ENCODE data around the gene PSMA3.

PSMA3 gene

GRCh38 chr14:58281969-58282368 lies 37.3 kb downstream of the PSMA3 start:
- TF ChIP-seq CTCF (conservative IDR thresholded peaks at IDR 0.05; ENCODE audit: low read depth, low read length), result no peak
- DNase-seq (ENCODE audit: low read depth), result no peak
- H3K4me3 ChIP-seq (ENCODE audit: low read depth, low read length), result no peak overlapping the region

DNA sequence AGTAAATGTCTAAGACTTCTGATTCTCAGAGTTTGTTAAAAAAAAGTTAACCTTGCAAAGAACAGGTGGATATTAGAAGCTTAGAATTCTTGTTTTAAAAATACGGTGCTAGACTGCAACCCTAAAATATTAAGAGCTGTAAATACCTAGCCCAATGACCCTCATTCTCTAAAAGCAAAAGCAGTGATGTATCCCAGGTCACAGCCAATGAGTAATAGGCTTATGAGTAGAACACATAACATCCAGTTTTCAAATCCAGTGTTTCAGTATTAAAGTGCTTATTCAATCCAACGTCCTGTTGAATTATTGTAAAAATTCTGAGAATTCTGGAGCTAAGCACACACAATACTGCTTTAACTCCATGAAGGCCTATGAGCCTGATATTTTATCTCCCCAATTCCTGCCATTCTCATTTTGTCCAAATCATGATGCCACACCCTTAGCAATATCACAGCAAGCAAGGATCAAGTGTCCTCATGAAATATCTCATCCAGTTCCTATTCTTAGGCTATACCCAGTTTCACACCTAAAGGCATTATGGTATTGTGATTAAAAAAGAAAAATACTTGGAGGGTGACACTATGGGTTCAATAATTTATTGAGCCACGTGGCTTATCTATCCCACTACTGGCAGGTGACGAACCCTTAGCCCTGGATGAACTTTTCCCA lies 38.4 kb downstream of the PSMA3 start:
- no peak for DNase-seq (ENCODE audit: low read depth)
- no peak overlapping the region for H3K4me3 ChIP-seq (ENCODE audit: low read depth, low read length)
- TF ChIP-seq CTCF (conservative IDR thresholded peaks at IDR 0.05; ENCODE audit: low read depth, low read length), result no peak

DNA sequence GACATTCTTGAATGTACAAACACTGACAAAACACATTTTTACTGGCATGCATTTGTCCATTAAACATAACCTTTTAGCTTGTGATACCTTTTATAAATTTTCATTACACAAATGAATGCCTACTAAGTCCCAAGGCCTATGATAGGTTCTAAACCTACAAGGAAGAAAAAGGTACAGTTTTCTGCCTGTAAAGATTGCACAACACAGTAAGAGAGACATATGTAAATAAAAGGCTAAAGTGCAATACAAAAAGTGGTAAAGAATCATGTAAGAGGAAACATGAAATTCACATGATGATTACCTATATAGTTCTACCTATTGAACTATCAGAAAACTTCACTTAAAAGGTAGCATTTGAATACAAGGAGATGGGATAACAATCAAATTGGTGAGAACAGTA lies 39.1 kb downstream of the PSMA3 start:
- no peak for DNase-seq (ENCODE audit: low read depth)
- no peak for TF ChIP-seq CTCF (conservative IDR thresholded peaks at IDR 0.05; ENCODE audit: low read depth, low read length)
- H3K4me3 ChIP-seq (ENCODE audit: low read depth, low read length), result no peak overlapping the region

- no peak for TF ChIP-seq CTCF (conservative IDR thresholded peaks at IDR 0.05; ENCODE audit: low read depth, low read length)
- no peak overlapping the region for H3K4me3 ChIP-seq (ENCODE audit: low read depth, low read length)
- no peak for DNase-seq (ENCODE audit: low read depth)
Measured at GRCh38 chr14:58285132-58285531, 40.5 kb downstream of the PSMA3 start.

GRCh38 chr14:58287607-58288042 lies 43.0 kb downstream of the PSMA3 start:
- no peak overlapping the region for H3K4me3 ChIP-seq (ENCODE audit: low read depth, low read length)
- no peak for TF ChIP-seq CTCF (conservative IDR thresholded peaks at IDR 0.05; ENCODE audit: low read depth, low read length)
- peak; percentile 18 for DNase-seq (ENCODE audit: low read depth)

DNA sequence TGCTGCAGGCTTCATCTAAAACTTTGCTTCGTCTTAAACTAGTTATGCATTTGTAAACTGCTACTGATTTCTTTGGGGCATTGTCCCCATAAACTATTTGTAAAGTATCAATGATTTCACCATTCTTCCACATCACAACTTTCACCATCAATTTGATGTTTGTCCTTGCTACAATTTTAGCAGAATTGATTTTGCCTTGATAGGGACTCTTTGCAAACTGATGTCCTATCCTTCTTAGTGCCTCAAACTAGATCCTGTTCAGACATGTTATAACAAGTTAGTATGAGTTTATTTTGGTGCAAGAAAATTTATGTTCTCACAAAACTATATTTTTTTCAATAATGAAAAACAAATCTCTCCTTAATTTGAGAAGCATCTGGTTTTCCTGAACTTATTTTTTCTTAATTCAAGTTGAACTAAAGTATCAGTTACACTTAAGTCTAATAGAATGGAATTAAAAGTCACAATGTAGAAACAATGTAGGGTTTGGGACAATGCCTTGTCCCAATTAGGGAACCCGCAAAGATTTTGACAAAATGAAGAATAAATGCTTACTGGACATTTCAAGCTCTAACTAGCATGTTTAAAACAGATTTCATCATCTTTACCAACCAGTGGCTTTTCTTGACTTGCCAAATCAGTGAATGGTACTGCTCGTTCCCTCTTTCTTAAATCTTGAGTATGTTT lies 43.6 kb downstream of the PSMA3 start:
- DNase-seq (ENCODE audit: low read depth), result no peak
- TF ChIP-seq CTCF (conservative IDR thresholded peaks at IDR 0.05; ENCODE audit: low read depth, low read length), result no peak
- H3K4me3 ChIP-seq (ENCODE audit: low read depth, low read length), result no peak overlapping the region

- DNase-seq (ENCODE audit: low read depth), result no peak
- no peak overlapping the region for H3K4me3 ChIP-seq (ENCODE audit: low read depth, low read length)
- no peak for TF ChIP-seq CTCF (conservative IDR thresholded peaks at IDR 0.05; ENCODE audit: low read depth, low read length)
Measured at GRCh38 chr14:58291646-58292045, 47.0 kb downstream of the PSMA3 start.
